GM21515 (cell line): Measurements from ENCODE around the gene TESMIN.

Experiments used
- ATAC-seq: cut with Tn5 transposase; IDR thresholded peaks from one replicate; pipeline ENCODE4 v1.9.1; 2021; ENCODE audit not compliant: unreplicated experiment

TESMIN gene

GRCh38 chr11:68751331-68751856, at the start of gene TESMIN:
Gene TESMIN (minus strand): TSS chr11:68751520. CDS start chr11:68750660, 860 bp downstream.
- peak; percentile 64 for ATAC-seq

GRCh38 chr11:68798221-68798813, 47.0 kb upstream of the TESMIN start:
- no peak for ATAC-seq

- ATAC-seq: no peak
Measured at GRCh38 chr11:68796801-68797200, 45.5 kb upstream of the TESMIN start.

GRCh38 chr11:68792400-68792966, 41.2 kb upstream of the TESMIN start:
- no peak for ATAC-seq

- ATAC-seq: no peak
Measured at GRCh38 chr11:68784653-68785052, 33.3 kb upstream of the TESMIN start.

GRCh38 chr11:68783216-68783821, 32.0 kb upstream of the TESMIN start:
- ATAC-seq: no peak

- no peak for ATAC-seq
Measured at GRCh38 chr11:68782711-68783110, 31.4 kb upstream of the TESMIN start.

GRCh38 chr11:68780829-68781228, 29.5 kb upstream of the TESMIN start:
- ATAC-seq: no peak

- ATAC-seq: no peak
Measured at GRCh38 chr11:68778205-68778604, 26.9 kb upstream of the TESMIN start.

GRCh38 chr11:68776442-68777235, 25.3 kb upstream of the TESMIN start:
- no peak for ATAC-seq

GRCh38 chr11:68775951-68776388, 24.6 kb upstream of the TESMIN start:
- no peak for ATAC-seq

GRCh38 chr11:68774194-68774585, 22.9 kb upstream of the TESMIN start:
- no peak for ATAC-seq

GRCh38 chr11:68773521-68774193, 22.3 kb upstream of the TESMIN start:
- no peak for ATAC-seq

- ATAC-seq: no peak
Measured at GRCh38 chr11:68772936-68773335, 21.6 kb upstream of the TESMIN start.

- ATAC-seq: no peak
Measured at GRCh38 chr11:68770781-68771180, 19.5 kb upstream of the TESMIN start.

- ATAC-seq: no peak
Measured at GRCh38 chr11:68767672-68768071, 16.4 kb upstream of the TESMIN start.

- no peak for ATAC-seq
Measured at GRCh38 chr11:68766786-68767185, 15.5 kb upstream of the TESMIN start.

GRCh38 chr11:68764746-68765145, 13.4 kb upstream of the TESMIN start:
- ATAC-seq: no peak

- ATAC-seq: no peak
Measured at GRCh38 chr11:68763926-68764657, 12.8 kb upstream of the TESMIN start.

GRCh38 chr11:68763181-68763721, 11.9 kb upstream of the TESMIN start:
- no peak for ATAC-seq
